Loucy (cell line): ENCODE measurements around the gene LRBA.

Experiments used
- CTCF ChIP-seq: fragments of 200-600 bp; sonication (generic); conservative IDR thresholded peaks from 2 replicates; pipeline ENCODE4 v1.5.1; 2014; ENCODE audit warnings: mild to moderate bottlenecking, antibody characterized with exemption, low read length
- EZH2phosphoT487 ChIP-seq: fragments of 200-600 bp; IDR thresholded peaks from 2 replicates; pipeline ENCODE4 v1.6.1; 2018; ENCODE audit warnings: antibody characterized with exemption, mild to moderate bottlenecking, moderate library complexity, borderline replicate concordance

DNA sequence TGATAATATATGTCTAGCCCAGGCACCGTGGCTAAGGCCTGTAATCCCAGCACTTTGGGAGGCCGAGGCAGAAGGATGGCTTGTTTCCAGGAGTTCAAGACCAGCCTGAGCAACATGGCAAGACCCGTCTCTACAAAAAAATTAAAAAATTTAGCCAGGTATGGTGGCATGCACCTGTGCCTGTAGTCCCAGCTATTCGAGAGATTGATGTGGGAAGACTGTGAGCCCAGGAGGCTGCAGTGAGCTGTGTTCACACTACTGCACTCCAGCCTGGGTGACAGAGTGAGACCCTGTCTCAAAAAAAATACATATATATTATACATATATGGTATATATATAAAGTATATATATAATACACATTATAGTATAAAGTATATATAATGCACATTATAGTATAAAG is 595.1 kb downstream of the LRBA start:
- TF ChIP-seq CTCF (no peak), EZH2phosphoT487 (no peak)
